Duodenal mucosa (tissue), 2 donors: ENCODE results near the gene ARHGAP19.

Experiments used
- H3K27ac ChIP-seq: one replicate; pipeline ENCODE4 v1.7.0; 2013; ENCODE audit warnings: low read depth, low read length
- H3K27me3 ChIP-seq, 2 donors: one replicate each; pipeline ENCODE4 v1.7.0; 2013; ENCODE audit warnings: low read length in 2 of 2, control low read depth in 1 of 2; ENCODE audit not compliant: insufficient read depth in 2 of 2, control insufficient read depth in 1 of 2
- H3K36me3 ChIP-seq, 2 donors: one replicate each; pipeline ENCODE4 v1.7.0; 2013; ENCODE audit warnings: low read length in 2 of 2, control low read depth in 1 of 2; ENCODE audit not compliant: insufficient read depth in 2 of 2, control insufficient read depth in 1 of 2
- H3K4me1 ChIP-seq, 2 donors: one replicate each; pipeline ENCODE4 v1.7.0; 2013; ENCODE audit warnings: low read length in 2 of 2, control low read depth in 1 of 2; ENCODE audit not compliant: insufficient read depth in 2 of 2, control insufficient read depth in 1 of 2
- H3K4me3 ChIP-seq, 2 donors: one replicate each; pipeline ENCODE4 v1.7.0; 2013; ENCODE audit warnings: low read length in 2 of 2, low read depth in 1 of 2
- H3K9ac ChIP-seq, 2 donors: one replicate each; pipeline ENCODE4 v1.7.0; 2013; ENCODE audit warnings: low read length in 2 of 2, low read depth in 1 of 2
- H3K9me3 ChIP-seq, 2 donors: one replicate each; pipeline ENCODE4 v1.7.0; 2013; ENCODE audit warnings: low read length in 2 of 2, control low read depth in 1 of 2; ENCODE audit not compliant: control insufficient read depth in 1 of 2

Gene ARHGAP19

GRCh38 chr10:97230146-97230545 lies 62.3 kb downstream of the ARHGAP19 start:
- Histone ChIP-seq H3K27ac (no peak overlapping the region), H3K4me1 (peaks cover 0 to 27% of the 10 kb centered on the region in 2 donors), H3K9me3 (no peaks in the 10 kb centered on the region), H3K36me3 (peaks cover 3 to 7% of the 10 kb centered on the region in 2 donors), H3K27me3 (no peaks in the 10 kb centered on the region), H3K4me3 (no peak overlapping the region), H3K9ac (no peak overlapping the region)

- peaks cover 0 to 27% of the 10 kb centered on the region in 2 donors for H3K4me1 ChIP-seq
- H3K27me3 ChIP-seq, result no peaks in the 10 kb centered on the region
- no peaks in the 10 kb centered on the region for H3K9me3 ChIP-seq
- no peak overlapping the region for H3K4me3 ChIP-seq
- H3K9ac ChIP-seq, result no peak overlapping the region
- peaks cover 3 to 5% of the 10 kb centered on the region in 2 donors for H3K36me3 ChIP-seq
- no peak overlapping the region for H3K27ac ChIP-seq
Measured at GRCh38 chr10:97229322-97230015, 63.0 kb downstream of the ARHGAP19 start.

GRCh38 chr10:97228775-97229157 lies 63.7 kb downstream of the ARHGAP19 start:
- Histone ChIP-seq H3K27me3 (no peaks in the 10 kb centered on the region), H3K36me3 (peaks cover 3 to 7% of the 10 kb centered on the region in 2 donors), H3K9ac (no peak overlapping the region), H3K27ac (no peak overlapping the region), H3K4me1 (peaks cover 0 to 27% of the 10 kb centered on the region in 2 donors), H3K4me3 (no peak overlapping the region), H3K9me3 (no peaks in the 10 kb centered on the region)

- no peaks in the 10 kb centered on the region for H3K27me3 ChIP-seq
- H3K4me1 ChIP-seq, result peaks cover 0 to 27% of the 10 kb centered on the region in 2 donors
- H3K36me3 ChIP-seq, result peaks cover 3 to 12% of the 10 kb centered on the region in 2 donors
- no peak overlapping the region for H3K9ac ChIP-seq
- H3K4me3 ChIP-seq, result no peak overlapping the region
- H3K27ac ChIP-seq, result no peak overlapping the region
- H3K9me3 ChIP-seq, result no peaks in the 10 kb centered on the region
Measured at GRCh38 chr10:97228130-97228774, 64.2 kb downstream of the ARHGAP19 start.

GRCh38 chr10:97226398-97226797 lies 66.0 kb downstream of the ARHGAP19 start:
- no peak overlapping the region for H3K27ac ChIP-seq
- H3K36me3 ChIP-seq, result peaks cover 11 to 18% of the 10 kb centered on the region in 2 donors
- H3K27me3 ChIP-seq, result no peaks in the 10 kb centered on the region
- peaks cover 0 to 27% of the 10 kb centered on the region in 2 donors for H3K4me1 ChIP-seq
- no peak overlapping the region for H3K4me3 ChIP-seq
- no peak overlapping the region for H3K9ac ChIP-seq
- H3K9me3 ChIP-seq, result no peaks in the 10 kb centered on the region

- Histone ChIP-seq H3K27me3 (no peaks in the 10 kb centered on the region), H3K4me3 (no peak overlapping the region), H3K9ac (no peak overlapping the region), H3K36me3 (peaks cover 11 to 18% of the 10 kb centered on the region in 2 donors), H3K27ac (no peak overlapping the region), H3K4me1 (peaks cover 0 to 27% of the 10 kb centered on the region in 2 donors), H3K9me3 (no peaks in the 10 kb centered on the region)
Measured at GRCh38 chr10:97224483-97225435, 67.7 kb downstream of the ARHGAP19 start.

- Histone ChIP-seq H3K4me3 (no peak overlapping the region), H3K36me3 (peaks cover 11 to 18% of the 10 kb centered on the region in 2 donors), H3K9ac (no peak overlapping the region), H3K27me3 (no peaks in the 10 kb centered on the region), H3K9me3 (no peaks in the 10 kb centered on the region), H3K4me1 (peaks cover 0 to 11% of the 10 kb centered on the region in 2 donors), H3K27ac (no peak overlapping the region)
Measured at GRCh38 chr10:97222326-97222961, 70.0 kb downstream of the ARHGAP19 start.

- H3K9ac ChIP-seq, result no peak overlapping the region
- H3K27me3 ChIP-seq, result no peaks in the 10 kb centered on the region
- no peaks in the 10 kb centered on the region for H3K4me1 ChIP-seq
- no peak overlapping the region for H3K4me3 ChIP-seq
- H3K27ac ChIP-seq, result no peak overlapping the region
- peaks cover 8 to 15% of the 10 kb centered on the region in 2 donors for H3K36me3 ChIP-seq
- H3K9me3 ChIP-seq, result no peaks in the 10 kb centered on the region
Measured at GRCh38 chr10:97220355-97220754, 72.1 kb downstream of the ARHGAP19 start.

GRCh38 chr10:97217299-97217698 lies 75.1 kb downstream of the ARHGAP19 start:
- Histone ChIP-seq H3K9ac (no peak overlapping the region), H3K4me1 (no peaks in the 10 kb centered on the region), H3K9me3 (no peaks in the 10 kb centered on the region), H3K27me3 (no peaks in the 10 kb centered on the region), H3K36me3 (peaks cover 0 to 3% of the 10 kb centered on the region in 2 donors), H3K27ac (no peak overlapping the region), H3K4me3 (no peak overlapping the region)
